Neuronal stem cell (in vitro differentiated cells): ENCODE measurements around the gene TDO2.

Experiments used
- DNase-seq: peaks from one replicate; pipeline ENCODE4 v3.0.0-alpha.2; 2013; ENCODE audit warnings: low spot score
- H2AFZ ChIP-seq: one replicate; pipeline ENCODE4 v1.6.1; 2013; ENCODE audit warnings: mild to moderate bottlenecking, low read length, inconsistent platforms
- H2AK5ac ChIP-seq: 2 replicates; pipeline ENCODE4 v1.6.1; 2013; ENCODE audit warnings: low read depth, mild to moderate bottlenecking, inconsistent platforms, low read length, moderate library complexity, mixed read lengths
- H2BK120ac ChIP-seq: 2 replicates; pipeline ENCODE4 v1.6.1; 2013; ENCODE audit warnings: low read depth, mild to moderate bottlenecking, inconsistent platforms, low read length, moderate library complexity, mixed read lengths
- H2BK12ac ChIP-seq: one replicate; pipeline ENCODE4 v1.6.1; 2013; ENCODE audit warnings: low read length, inconsistent platforms
- H2BK15ac ChIP-seq: 2 replicates; pipeline ENCODE4 v1.6.1; 2013; ENCODE audit warnings: mild to moderate bottlenecking, low read length, inconsistent platforms, mixed read lengths
- H2BK5ac ChIP-seq: one replicate; pipeline ENCODE4 v1.6.1; 2013; ENCODE audit warnings: inconsistent platforms, mild to moderate bottlenecking, low read length, moderate library complexity
- H3K14ac ChIP-seq: one replicate; pipeline ENCODE4 v1.6.1; 2013; ENCODE audit warnings: low read length, inconsistent platforms
- H3K18ac ChIP-seq: 2 replicates; pipeline ENCODE4 v1.6.1; 2013; ENCODE audit warnings: low read length, inconsistent platforms
- H3K23ac ChIP-seq: 2 replicates; pipeline ENCODE4 v1.6.1; 2013; ENCODE audit warnings: low read depth, mild to moderate bottlenecking, mixed read lengths, low read length, inconsistent platforms; ENCODE audit not compliant: poor library complexity
- H3K27ac ChIP-seq: replicated peaks from 3 replicates; pipeline ENCODE4 v1.5.1; 2013; ENCODE audit warnings: low read length, inconsistent platforms
- H3K27me3 ChIP-seq, 3 experiments: 2 replicates each; pipeline ENCODE4 v1.6.1; 2013; ENCODE audit warnings: low read length in 3 of 3, mild to moderate bottlenecking in 2 of 3, inconsistent platforms in 1 of 3, low read depth in 1 of 3, mixed read lengths in 1 of 3, moderate library complexity in 1 of 3; ENCODE audit not compliant: control insufficient read depth in 3 of 3, insufficient read depth in 3 of 3
- H3K36me3 ChIP-seq, 2 donors: replicated peaks in 1 of 2; 2 replicates each; pipeline ENCODE4 v1.6.1; 2013; ENCODE audit warnings: low read length in 2 of 2; ENCODE audit not compliant: control insufficient read depth in 2 of 2, insufficient read depth in 2 of 2
- H3K4ac ChIP-seq: 2 replicates; pipeline ENCODE4 v1.6.1; 2013; ENCODE audit warnings: inconsistent platforms, mild to moderate bottlenecking, low read length, moderate library complexity
- H3K4me1 ChIP-seq, 2 donors: 1 replicate in 1 of 2; 2 replicates in 1 of 2; pipeline ENCODE4 v1.6.1; 2013; ENCODE audit warnings: low read length in 2 of 2, low read depth in 1 of 2; ENCODE audit not compliant: control insufficient read depth in 2 of 2, insufficient read depth in 1 of 2
- H3K4me2 ChIP-seq: one replicate; pipeline ENCODE4 v1.6.1; 2013; ENCODE audit warnings: mild to moderate bottlenecking, low read length, inconsistent platforms; ENCODE audit not compliant: insufficient read depth, poor library complexity, severe bottlenecking
- H3K4me3 ChIP-seq, 2 donors: 2 replicates each; pipeline ENCODE4 v1.5.1; 2013; ENCODE audit warnings: low read length in 2 of 2, mild to moderate bottlenecking in 2 of 2, inconsistent platforms in 1 of 2, moderate library complexity in 1 of 2
- H3K79me1 ChIP-seq: one replicate; pipeline ENCODE4 v1.6.1; 2013; ENCODE audit warnings: low read depth, mild to moderate bottlenecking, inconsistent platforms, low read length, moderate library complexity
- H3K9ac ChIP-seq: one replicate; pipeline ENCODE4 v1.6.1; 2013; ENCODE audit warnings: mild to moderate bottlenecking, low read depth, low read length, inconsistent platforms; ENCODE audit not compliant: poor library complexity
- H3K9me3 ChIP-seq, 2 donors: replicated peaks in 1 of 2; 2 replicates each; pipeline versions ENCODE3 to v1.6.1; 2013; ENCODE audit warnings: low read length in 2 of 2, mild to moderate bottlenecking in 2 of 2, inconsistent platforms in 1 of 2, low read depth in 1 of 2, mixed read lengths in 1 of 2, moderate library complexity in 1 of 2; ENCODE audit not compliant: control insufficient read depth in 2 of 2, insufficient read depth in 1 of 2
- H4K8ac ChIP-seq: one replicate; pipeline ENCODE4 v1.6.1; 2013; ENCODE audit warnings: low read depth, mild to moderate bottlenecking, inconsistent platforms, low read length, moderate library complexity
- H4K91ac ChIP-seq: one replicate; pipeline ENCODE4 v1.6.1; 2013; ENCODE audit warnings: low read length, low read depth, mild to moderate bottlenecking, inconsistent platforms; ENCODE audit not compliant: poor library complexity
- WGBS, 2 donors: extraction: QIAGEN DNeasy Blood & Tissue Kit; methylation state at CpG; one replicate each; pipeline ENCODE4 v1.1.7; 2013; ENCODE audit warnings: missing lambda C conversion rate in 2 of 2, mixed read lengths in 1 of 2; ENCODE audit not compliant: insufficient read length in 2 of 2, insufficient replicate concordance in 1 of 2; ENCODE audit errors: extremely low coverage in 2 of 2; 5-methylcytosine and 5-hydroxymethylcytosine counted together

The TDO2 gene

DNA sequence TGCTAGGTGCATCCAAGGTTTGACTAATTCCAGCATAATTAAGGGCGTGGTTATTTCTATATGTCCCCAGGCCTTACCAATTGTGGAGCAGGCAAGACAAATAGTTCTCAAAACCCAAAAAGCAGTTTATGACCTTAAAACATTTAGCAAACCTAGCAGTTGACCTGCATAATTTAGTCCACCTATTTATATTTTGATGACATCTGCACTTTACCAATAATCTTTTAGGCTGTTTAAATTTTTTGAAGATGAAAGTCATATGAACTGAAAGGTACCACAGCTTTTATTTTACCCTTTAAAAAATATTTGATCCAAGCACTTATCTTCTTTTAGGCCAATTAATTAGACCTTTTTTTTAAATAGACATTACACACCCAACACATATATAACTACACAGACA, 27.6 kb upstream of the TDO2 start:
- Histone ChIP-seq H3K9ac (no peak overlapping the region), H4K8ac (no peak overlapping the region), H3K4me3 (no peak overlapping the region), H3K79me1 (no peaks in the 10 kb centered on the region), H4K91ac (no peak overlapping the region), H3K27me3 (no peaks in the 10 kb centered on the region), H2BK5ac (no peak overlapping the region), H3K4me1 (no peaks in the 10 kb centered on the region), H3K23ac (no peak overlapping the region), H3K9me3 (no peaks in the 10 kb centered on the region), H3K14ac (no peak overlapping the region), H3K4me2 (no peak overlapping the region), H2BK12ac (no peak overlapping the region), H3K36me3 (no peaks in the 10 kb centered on the region), H3K4ac (no peak overlapping the region), H2BK120ac (no peak overlapping the region), H2AFZ (no peak overlapping the region), H3K18ac (no peak overlapping the region), H3K27ac (no peak overlapping the region), H2AK5ac (no peak overlapping the region), H2BK15ac (no peak overlapping the region)
- no peak for DNase-seq
- no CpG with 5 or more reads among the region's 1 CpG for WGBS, 2 donors

DNA sequence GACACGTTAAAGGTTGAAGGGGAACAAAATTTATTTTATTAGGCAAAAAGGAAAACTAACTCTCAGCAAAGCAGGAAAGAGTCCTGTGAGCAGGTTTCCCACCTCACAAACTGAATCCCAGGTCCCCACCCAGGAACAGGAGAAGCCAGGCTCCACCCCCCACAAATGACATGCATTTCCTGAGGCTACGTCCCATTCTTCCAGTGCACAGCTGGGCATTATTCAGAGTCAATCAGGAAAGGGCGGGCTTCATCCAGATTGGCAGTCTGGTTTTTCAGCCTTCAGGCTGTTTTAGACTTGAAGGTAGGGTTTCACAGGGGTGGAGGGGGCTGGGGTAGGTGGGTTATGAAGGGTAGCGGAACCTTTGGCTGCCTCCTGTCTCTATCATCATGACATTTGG, 25.5 kb upstream of the TDO2 start:
- DNase-seq = no peak
- no peak overlapping the region for H4K91ac ChIP-seq
- no peak overlapping the region for H3K9ac ChIP-seq
- H3K4me1 ChIP-seq = no peaks in the 10 kb centered on the region
- H2BK5ac ChIP-seq = no peak overlapping the region
- H2BK12ac ChIP-seq = no peak overlapping the region
- no peak overlapping the region for H3K14ac ChIP-seq
- no peak overlapping the region for H3K4me2 ChIP-seq
- H3K27ac ChIP-seq = no peak overlapping the region
- no peaks in the 10 kb centered on the region for H3K79me1 ChIP-seq
- no CpG with 5 or more reads among the region's 4 CpGs for WGBS, 2 donors
- no peak overlapping the region for H4K8ac ChIP-seq
- H3K27me3 ChIP-seq = no peaks in the 10 kb centered on the region
- H3K18ac ChIP-seq = no peak overlapping the region
- no peak overlapping the region for H2AK5ac ChIP-seq
- H3K4ac ChIP-seq = no peak overlapping the region
- H2BK15ac ChIP-seq = no peak overlapping the region
- peaks cover 0 to 2% of the 10 kb centered on the region in 2 donors for H3K9me3 ChIP-seq
- no peaks in the 10 kb centered on the region for H3K36me3 ChIP-seq
- no peak overlapping the region for H3K23ac ChIP-seq
- no peak overlapping the region for H2AFZ ChIP-seq
- no peak overlapping the region for H2BK120ac ChIP-seq
- no peak overlapping the region for H3K4me3 ChIP-seq

DNA sequence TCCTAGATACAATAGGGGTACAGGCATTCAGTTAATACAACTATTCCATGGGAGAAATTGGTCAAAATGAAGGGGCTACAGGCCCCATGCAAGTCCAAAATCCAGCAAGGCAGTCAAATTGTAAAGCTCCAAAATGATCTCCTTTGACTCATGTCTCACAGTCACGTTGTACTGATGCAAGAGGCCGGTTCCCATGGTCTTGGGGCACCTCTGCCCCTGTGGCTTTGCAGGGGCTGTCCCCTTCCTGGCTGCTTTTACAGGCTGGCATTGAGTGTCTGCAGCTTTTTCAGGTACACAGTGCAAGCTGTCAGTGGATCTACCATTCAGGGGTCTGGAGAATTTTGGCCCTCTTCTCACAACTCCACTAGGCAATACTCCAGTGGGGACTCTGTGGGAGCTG, 24.9 kb upstream of the TDO2 start:
- Histone ChIP-seq H3K14ac (no peak overlapping the region), H3K4me2 (no peak overlapping the region), H3K27ac (no peak overlapping the region), H3K18ac (no peak overlapping the region), H3K79me1 (no peaks in the 10 kb centered on the region), H3K9ac (no peak overlapping the region), H4K8ac (no peak overlapping the region), H3K9me3 (peaks cover 0 to 2% of the 10 kb centered on the region in 2 donors), H4K91ac (no peak overlapping the region), H2AK5ac (no peak overlapping the region), H3K4ac (no peak overlapping the region), H3K23ac (no peak overlapping the region), H2BK5ac (no peak overlapping the region), H3K27me3 (no peaks in the 10 kb centered on the region), H2BK120ac (no peak overlapping the region), H3K4me3 (no peak overlapping the region), H2AFZ (no peak overlapping the region), H3K36me3 (no peaks in the 10 kb centered on the region), H2BK15ac (no peak overlapping the region), H3K4me1 (no peaks in the 10 kb centered on the region), H2BK12ac (no peak overlapping the region)
- WGBS, 2 donors = no CpG with 5 or more reads among the region's 2 CpGs
- DNase-seq = no peak

DNA sequence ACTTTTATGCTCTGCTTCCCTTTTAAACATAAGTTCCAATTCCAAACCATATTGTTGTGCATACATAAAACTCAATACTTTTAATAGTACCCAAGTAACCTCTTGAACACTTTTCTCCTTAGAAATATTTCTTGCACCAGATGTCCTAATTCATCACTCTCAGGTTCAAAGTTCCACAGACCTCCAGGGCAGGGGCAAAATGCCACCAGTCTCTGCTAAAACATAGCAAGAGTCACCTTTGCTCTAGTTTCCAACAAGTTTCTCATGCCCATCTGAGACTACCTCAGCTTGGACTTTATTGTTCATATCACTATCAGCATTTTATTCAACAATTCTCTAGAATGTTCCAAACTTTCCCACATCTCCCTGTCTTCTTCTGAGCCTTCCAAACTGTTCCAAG, 23.7 kb upstream of the TDO2 start:
- H3K27me3 ChIP-seq = no peaks in the 10 kb centered on the region
- no peak overlapping the region for H4K8ac ChIP-seq
- H3K4me2 ChIP-seq = no peak overlapping the region
- DNase-seq = no peak
- no peak overlapping the region for H3K27ac ChIP-seq
- no peaks in the 10 kb centered on the region for H3K36me3 ChIP-seq
- no peak overlapping the region for H2BK12ac ChIP-seq
- H2BK15ac ChIP-seq = no peak overlapping the region
- no peak overlapping the region for H2BK120ac ChIP-seq
- no peak overlapping the region for H3K14ac ChIP-seq
- no peak overlapping the region for H2AFZ ChIP-seq
- no peak overlapping the region for H3K9ac ChIP-seq
- no peak overlapping the region for H3K4me3 ChIP-seq
- H3K79me1 ChIP-seq = no peaks in the 10 kb centered on the region
- no peak overlapping the region for H3K18ac ChIP-seq
- no peak overlapping the region for H2AK5ac ChIP-seq
- no peak overlapping the region for H3K23ac ChIP-seq
- no peak overlapping the region for H4K91ac ChIP-seq
- H2BK5ac ChIP-seq = no peak overlapping the region
- no peaks in the 10 kb centered on the region for H3K4me1 ChIP-seq
- H3K9me3 ChIP-seq = peaks cover 0 to 4% of the 10 kb centered on the region in 2 donors
- no peak overlapping the region for H3K4ac ChIP-seq
